Ovary (tissue), 3 donors: ENCODE results near the gene ST6GALNAC2.

Experiments used
- EP300 ChIP-seq: sonication (generic); formaldehyde crosslinking; IDR thresholded peaks from one replicate; pipeline ENCODE4 v1.6.1; 2017; ENCODE audit warnings: antibody characterized with exemption
- POLR2A ChIP-seq: fragments of 450-650 bp; IDR thresholded peaks from one replicate; pipeline ENCODE4 v1.6.1; 2017; ENCODE audit warnings: antibody characterized with exemption, mild to moderate bottlenecking, moderate library complexity
- TF ChIP-seq, protein P1 (sequence below), 3 donors: fragments of 450-650 bp in 2 of 3; fragments of 200-600 bp in 1 of 3; IDR thresholded peaks; one replicate each; pipeline versions ENCODE4 v1.5.1 to v1.8.0; 2016 to 2022; ENCODE audit warnings: antibody characterized with exemption in 3 of 3, mild to moderate bottlenecking in 1 of 3
- donor health status: DM: no; HTN: no; CAD: no.

DNA sequence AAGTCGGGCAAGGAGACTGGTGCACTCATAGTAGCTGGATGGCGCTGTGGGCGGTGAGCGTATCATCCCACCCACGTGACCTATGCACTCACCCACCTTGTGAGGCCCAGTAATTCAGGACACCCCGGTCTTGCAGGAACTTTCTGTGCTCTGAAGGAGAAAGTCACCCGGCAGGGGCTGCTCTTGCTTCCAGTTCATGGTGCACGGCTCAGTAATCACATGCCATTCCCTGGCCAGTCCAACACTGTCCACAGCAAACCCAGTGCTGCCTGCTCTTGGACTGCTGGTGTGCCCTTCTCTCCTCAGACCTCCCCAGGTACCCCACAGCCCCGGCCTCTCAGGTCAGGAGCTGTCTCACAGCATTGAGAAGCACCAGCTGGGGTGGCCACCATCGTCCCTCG is 68.0 kb downstream of the ST6GALNAC2 start:
- TF ChIP-seq, protein P1, sequence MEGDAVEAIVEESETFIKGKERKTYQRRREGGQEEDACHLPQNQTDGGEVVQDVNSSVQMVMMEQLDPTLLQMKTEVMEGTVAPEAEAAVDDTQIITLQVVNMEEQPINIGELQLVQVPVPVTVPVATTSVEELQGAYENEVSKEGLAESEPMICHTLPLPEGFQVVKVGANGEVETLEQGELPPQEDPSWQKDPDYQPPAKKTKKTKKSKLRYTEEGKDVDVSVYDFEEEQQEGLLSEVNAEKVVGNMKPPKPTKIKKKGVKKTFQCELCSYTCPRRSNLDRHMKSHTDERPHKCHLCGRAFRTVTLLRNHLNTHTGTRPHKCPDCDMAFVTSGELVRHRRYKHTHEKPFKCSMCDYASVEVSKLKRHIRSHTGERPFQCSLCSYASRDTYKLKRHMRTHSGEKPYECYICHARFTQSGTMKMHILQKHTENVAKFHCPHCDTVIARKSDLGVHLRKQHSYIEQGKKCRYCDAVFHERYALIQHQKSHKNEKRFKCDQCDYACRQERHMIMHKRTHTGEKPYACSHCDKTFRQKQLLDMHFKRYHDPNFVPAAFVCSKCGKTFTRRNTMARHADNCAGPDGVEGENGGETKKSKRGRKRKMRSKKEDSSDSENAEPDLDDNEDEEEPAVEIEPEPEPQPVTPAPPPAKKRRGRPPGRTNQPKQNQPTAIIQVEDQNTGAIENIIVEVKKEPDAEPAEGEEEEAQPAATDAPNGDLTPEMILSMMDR (IDR thresholded peaks at IDR 0.05), result no peak
- TF ChIP-seq POLR2A (no peak), EP300 (no peak)
